Naive thymus-derived CD4-positive, alpha-beta T cell (primary cell): ENCODE data around the gene AKAP6. TPM values are rescaled to one million over a fixed set of nuclear protein-coding genes. Genes with fewer than 3 reads are reported as not detected.

Experiments used
- ATAC-seq: fragments of 150-1000 bp; cut with Tn5 transposase; 2 replicates; pipeline ENCODE4 v1.10.0; 2021; ENCODE audit warnings: mild to moderate bottlenecking, moderate library complexity
- CTCF ChIA-PET: fragments of 350-600 bp; sonication (Branson Sonifier 250); formaldehyde crosslinking; loops from one replicate; lab custom pipeline; 2021; ENCODE audit warnings: antibody characterized with exemption; lab: Charles Lee
- POLR2A ChIA-PET: fragments of 350-600 bp; sonication (Branson Sonifier 250); formaldehyde crosslinking; loops from one replicate; lab custom pipeline; 2021; ENCODE audit warnings: antibody characterized with exemption, inconsistent platforms; lab: Charles Lee
- DNase-seq, 9 donors: peaks; one replicate each; pipeline versions ENCODE4 v3.0.0 to v3.0.0-alpha.2; 2020 to 2022; ENCODE audit warnings: mixed read lengths in 1 of 9
- H3K27ac ChIP-seq: one replicate; pipeline ENCODE4 v1.7.0; 2013; ENCODE audit warnings: mild to moderate bottlenecking, low read depth, low read length, moderate library complexity
- H3K27me3 ChIP-seq, 2 donors: one replicate each; pipeline ENCODE4 v1.7.0; 2013; ENCODE audit warnings: low read length in 2 of 2, mild to moderate bottlenecking in 2 of 2, moderate library complexity in 2 of 2; ENCODE audit not compliant: control insufficient read depth in 2 of 2, insufficient read depth in 2 of 2
- H3K36me3 ChIP-seq, 3 experiments: 1 replicate in 2 of 3; 2 replicates in 1 of 3; pipeline ENCODE4 v1.7.0; 2013; ENCODE audit warnings: low read length in 3 of 3, mild to moderate bottlenecking in 3 of 3, moderate library complexity in 1 of 3; ENCODE audit not compliant: insufficient read depth in 3 of 3, control insufficient read depth in 2 of 3
- H3K4me1 ChIP-seq, 2 donors: one replicate each; pipeline ENCODE4 v1.7.0; 2013; ENCODE audit warnings: low read length in 2 of 2, mild to moderate bottlenecking in 2 of 2, moderate library complexity in 1 of 2; ENCODE audit not compliant: control insufficient read depth in 2 of 2, insufficient read depth in 2 of 2
- H3K4me3 ChIP-seq: 2 replicates; pipeline ENCODE4 v1.7.0; 2013; ENCODE audit warnings: mild to moderate bottlenecking, low read length
- H3K9me3 ChIP-seq, 3 experiments: 1 replicate in 2 of 3; 2 replicates in 1 of 3; pipeline ENCODE4 v1.7.0; 2013; ENCODE audit warnings: low read length in 3 of 3; ENCODE audit not compliant: control insufficient read depth in 2 of 3
- H3K27ac Mint-ChIP-seq, 9 donors: one replicate each; pipeline ENCODE4 v1.8.0; 2020 to 2022; ENCODE audit warnings: mixed read lengths in 9 of 9, mild to moderate bottlenecking in 8 of 9, moderate library complexity in 5 of 9, inconsistent platforms in 2 of 9
- H3K27me3 Mint-ChIP-seq, 5 donors: one replicate each; pipeline ENCODE4 v1.8.0; 2021 to 2022; ENCODE audit warnings: mixed read lengths in 5 of 5, mild to moderate bottlenecking in 1 of 5
- H3K36me3 Mint-ChIP-seq, 5 donors: one replicate each; pipeline ENCODE4 v1.8.0; 2020 to 2022; ENCODE audit warnings: mixed read lengths in 5 of 5, mild to moderate bottlenecking in 3 of 5, inconsistent platforms in 1 of 5
- H3K4me1 Mint-ChIP-seq, 7 donors: one replicate each; pipeline ENCODE4 v1.8.0; 2020 to 2022; ENCODE audit warnings: mixed read lengths in 7 of 7, mild to moderate bottlenecking in 3 of 7, inconsistent platforms in 1 of 7
- H3K4me3 Mint-ChIP-seq, 10 donors: one replicate each; pipeline ENCODE4 v1.8.0; 2020 to 2022; ENCODE audit warnings: mild to moderate bottlenecking in 10 of 10, mixed read lengths in 10 of 10, moderate library complexity in 6 of 10, inconsistent platforms in 2 of 10
- H3K9me3 Mint-ChIP-seq, 11 donors: one replicate each; pipeline ENCODE4 v1.8.0; 2020 to 2022; ENCODE audit warnings: mixed read lengths in 11 of 11, mild to moderate bottlenecking in 4 of 11, inconsistent platforms in 1 of 11, moderate library complexity in 1 of 11
- intact Hi-C, 2 donors: fragments of 100-400 bp; cut with micrococcal nuclease; formaldehyde crosslinking; loops; one replicate each; pipeline ENCODE4 v1.15.1; 2023
- polyA plus RNA-seq, 2 donors: library from polyadenylated mRNA; unstranded; fragments of 300-500 nt; fragmentation: Illumina TruSeq; gene quantifications; one replicate each; pipeline ENCODE4 v1.2.3, GENCODE V29; 2021
- total RNA-seq, 6 experiments: library from RNA in 5 of 6; stranded (reverse) in 5 of 6; gene quantifications; 1 replicate in 5 of 6; 2 replicates in 1 of 6; pipeline ENCODE4 v1.2.3 and lab custom pipeline; 2021 to 2026

AKAP6 gene
- total and polyA plus RNA-seq, 7 experiments from 2014 or later = 0.29 to 7.9 (median 4.1) TPM

GRCh38 chr14:32587461-32587860, 258.4 kb downstream of the AKAP6 start:
- H3K27ac ChIP-seq = no peak overlapping the region
- intact Hi-C loops = no loop called here
- H3K9me3 ChIP-seq = no peaks in the 10 kb centered on the region
- peaks cover 0 to 3% (median 0%) of the 10 kb centered on the region in 5 donors for H3K36me3 Mint-ChIP-seq
- H3K4me1 Mint-ChIP-seq = no peaks in the 10 kb centered on the region
- H3K27ac Mint-ChIP-seq = no peak overlapping the region
- peaks cover 1 to 12% (median 5%) of the 10 kb centered on the region in 11 donors for H3K9me3 Mint-ChIP-seq
- no peaks in the 10 kb centered on the region for H3K36me3 ChIP-seq
- DNase-seq = no peak
- CTCF ChIA-PET = no interaction called here
- ATAC-seq = no peak
- H3K4me3 ChIP-seq = no peak overlapping the region
- POLR2A ChIA-PET = no interaction called here
- peaks cover 0 to 13% (median 4%) of the 10 kb centered on the region in 5 donors for H3K27me3 Mint-ChIP-seq
- H3K27me3 ChIP-seq = no peaks in the 10 kb centered on the region
- H3K4me1 ChIP-seq = no peaks in the 10 kb centered on the region
- H3K4me3 Mint-ChIP-seq = no peak overlapping the region

- Mint-ChIP-seq H3K27me3 (peaks cover 0 to 13% (median 4%) of the 10 kb centered on the region in 5 donors), H3K4me1 (no peaks in the 10 kb centered on the region), H3K36me3 (peaks cover 0 to 3% (median 0%) of the 10 kb centered on the region in 5 donors), H3K27ac (no peak overlapping the region), H3K4me3 (no peak overlapping the region), H3K9me3 (peaks cover 1 to 12% (median 5%) of the 10 kb centered on the region in 11 donors)
- ATAC-seq = no peak
- Histone ChIP-seq H3K27me3 (no peaks in the 10 kb centered on the region), H3K4me1 (no peaks in the 10 kb centered on the region), H3K36me3 (no peaks in the 10 kb centered on the region), H3K4me3 (no peak overlapping the region), H3K27ac (no peak overlapping the region), H3K9me3 (no peaks in the 10 kb centered on the region)
- intact Hi-C loops = no loop called here
- ChIA-PET CTCF (interaction anchor here (0.7 kb wide), 1 partner anchor 39 kb away, joined by 4 read pairs; no protein-coding TSS in a partner anchor), POLR2A (no interaction called here)
- no peak for DNase-seq
These were observed 259.6 kb downstream of the AKAP6 start for GRCh38 chr14:32588448-32589320.

- no peak for DNase-seq
- ATAC-seq = no peak
- no peaks in the 10 kb centered on the region for H3K4me1 Mint-ChIP-seq
- peaks cover 0 to 3% (median 0%) of the 10 kb centered on the region in 5 donors for H3K36me3 Mint-ChIP-seq
- no peaks in the 10 kb centered on the region for H3K27me3 ChIP-seq
- no peaks in the 10 kb centered on the region for H3K9me3 ChIP-seq
- no peak overlapping the region for H3K4me3 Mint-ChIP-seq
- H3K27ac ChIP-seq = no peak overlapping the region
- intact Hi-C loops = no loop called here
- H3K27me3 Mint-ChIP-seq = peaks cover 0 to 13% (median 4%) of the 10 kb centered on the region in 5 donors
- no peak overlapping the region for H3K4me3 ChIP-seq
- ChIA-PET CTCF (no interaction called here), POLR2A (no interaction called here)
- peaks cover 1 to 9% (median 5%) of the 10 kb centered on the region in 11 donors for H3K9me3 Mint-ChIP-seq
- H3K4me1 ChIP-seq = no peaks in the 10 kb centered on the region
- no peak overlapping the region for H3K27ac Mint-ChIP-seq
- no peaks in the 10 kb centered on the region for H3K36me3 ChIP-seq
These were observed 261.1 kb downstream of the AKAP6 start for GRCh38 chr14:32590157-32590556.

GRCh38 chr14:32593290-32593942, 264.3 kb downstream of the AKAP6 start:
- intact Hi-C loops = no loop called here
- POLR2A ChIA-PET = no interaction called here

GRCh38 chr14:32594766-32595165, 265.7 kb downstream of the AKAP6 start:
- H3K36me3 ChIP-seq = no peaks in the 10 kb centered on the region
- Mint-ChIP-seq H3K27ac (no peak overlapping the region), H3K4me3 (no peak overlapping the region), H3K36me3 (no peaks in the 10 kb centered on the region), H3K4me1 (no peaks in the 10 kb centered on the region), H3K27me3 (no peaks in the 10 kb centered on the region), H3K9me3 (no peaks in the 10 kb centered on the region)
- no peak overlapping the region for H3K4me3 ChIP-seq
- H3K9me3 ChIP-seq = no peaks in the 10 kb centered on the region
- no peak overlapping the region for H3K27ac ChIP-seq
- CTCF ChIA-PET = interaction anchor here (1.2 kb wide), 1 partner anchor 1198 kb away, joined by 3 read pairs; no protein-coding TSS in a partner anchor
- POLR2A ChIA-PET = no interaction called here
- no peaks in the 10 kb centered on the region for H3K4me1 ChIP-seq
- no peaks in the 10 kb centered on the region for H3K27me3 ChIP-seq
- intact Hi-C loops = no loop called here
- DNase-seq (no peak), ATAC-seq (no peak)

More at GRCh38 chr14:32593290-32593942, 264.3 kb downstream of the AKAP6 start:
- no peaks in the 10 kb centered on the region for H3K27me3 ChIP-seq
- no peak for ATAC-seq
- H3K4me1 ChIP-seq = no peaks in the 10 kb centered on the region
- Mint-ChIP-seq H3K9me3 (peaks cover 0 to 1% (median 0%) of the 10 kb centered on the region in 11 donors), H3K4me1 (no peaks in the 10 kb centered on the region), H3K27ac (no peak overlapping the region), H3K4me3 (no peak overlapping the region), H3K36me3 (no peaks in the 10 kb centered on the region), H3K27me3 (no peaks in the 10 kb centered on the region)
- CTCF ChIA-PET = interaction anchor here (0.6 kb wide), 1 partner anchor 66 kb away, joined by 3 read pairs; no protein-coding TSS in a partner anchor
- DNase-seq = no peak
- H3K36me3 ChIP-seq = no peaks in the 10 kb centered on the region
- no peaks in the 10 kb centered on the region for H3K9me3 ChIP-seq
- no peak overlapping the region for H3K4me3 ChIP-seq
- no peak overlapping the region for H3K27ac ChIP-seq

GRCh38 chr14:32595497-32595896, 266.4 kb downstream of the AKAP6 start:
- no peak for ATAC-seq
- H3K27ac Mint-ChIP-seq = no peak overlapping the region
- H3K9me3 ChIP-seq = no peaks in the 10 kb centered on the region
- H3K36me3 Mint-ChIP-seq = no peaks in the 10 kb centered on the region
- H3K27me3 Mint-ChIP-seq = no peaks in the 10 kb centered on the region
- no peak overlapping the region for H3K4me3 ChIP-seq
- no peak overlapping the region for H3K27ac ChIP-seq
- no peaks in the 10 kb centered on the region for H3K36me3 ChIP-seq
- no peaks in the 10 kb centered on the region for H3K9me3 Mint-ChIP-seq
- H3K27me3 ChIP-seq = no peaks in the 10 kb centered on the region
- no peak for DNase-seq
- ChIA-PET POLR2A (no interaction called here), CTCF (interaction anchor here (1.2 kb wide), 1 partner anchor 1197 kb away, joined by 3 read pairs; no protein-coding TSS in a partner anchor)
- H3K4me1 ChIP-seq = no peaks in the 10 kb centered on the region
- H3K4me1 Mint-ChIP-seq = no peaks in the 10 kb centered on the region
- no peak overlapping the region for H3K4me3 Mint-ChIP-seq
- intact Hi-C loops = no loop called here
